ENCODE data around the gene TPM1.

- TF ChIP-seq YY1 (IDR thresholded peaks at IDR 0.05; ENCODE audit: low read depth, low read length) (no peak), CTCF (IDR thresholded peaks at IDR 0.05 in 2 of 3, conservative IDR thresholded peaks at IDR 0.05 in 1 of 3; ENCODE audit: control insufficient read depth in 2 of 3, extremely low read depth in 1 of 3, insufficient read depth in 1 of 3, low read depth in 3 of 3, low read length in 3 of 3) (no peak), POLR2AphosphoS2 (IDR thresholded peaks at IDR 0.05; ENCODE audit: low read depth, low read length) (no peak), ZBTB40 (IDR thresholded peaks at IDR 0.05; ENCODE audit: borderline replicate concordance) (no peak), NR2C1 (IDR thresholded peaks at IDR 0.05) (no peak)
- TF ChIP-seq, protein P1, sequence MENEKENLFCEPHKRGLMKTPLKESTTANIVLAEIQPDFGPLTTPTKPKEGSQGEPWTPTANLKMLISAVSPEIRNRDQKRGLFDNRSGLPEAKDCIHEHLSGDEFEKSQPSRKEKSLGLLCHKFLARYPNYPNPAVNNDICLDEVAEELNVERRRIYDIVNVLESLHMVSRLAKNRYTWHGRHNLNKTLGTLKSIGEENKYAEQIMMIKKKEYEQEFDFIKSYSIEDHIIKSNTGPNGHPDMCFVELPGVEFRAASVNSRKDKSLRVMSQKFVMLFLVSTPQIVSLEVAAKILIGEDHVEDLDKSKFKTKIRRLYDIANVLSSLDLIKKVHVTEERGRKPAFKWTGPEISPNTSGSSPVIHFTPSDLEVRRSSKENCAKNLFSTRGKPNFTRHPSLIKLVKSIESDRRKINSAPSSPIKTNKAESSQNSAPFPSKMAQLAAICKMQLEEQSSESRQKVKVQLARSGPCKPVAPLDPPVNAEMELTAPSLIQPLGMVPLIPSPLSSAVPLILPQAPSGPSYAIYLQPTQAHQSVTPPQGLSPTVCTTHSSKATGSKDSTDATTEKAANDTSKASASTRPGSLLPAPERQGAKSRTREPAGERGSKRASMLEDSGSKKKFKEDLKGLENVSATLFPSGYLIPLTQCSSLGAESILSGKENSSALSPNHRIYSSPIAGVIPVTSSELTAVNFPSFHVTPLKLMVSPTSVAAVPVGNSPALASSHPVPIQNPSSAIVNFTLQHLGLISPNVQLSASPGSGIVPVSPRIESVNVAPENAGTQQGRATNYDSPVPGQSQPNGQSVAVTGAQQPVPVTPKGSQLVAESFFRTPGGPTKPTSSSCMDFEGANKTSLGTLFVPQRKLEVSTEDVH (IDR thresholded peaks at IDR 0.05; ENCODE audit: low read depth, partially characterized antibody) = no peak
Measured at GRCh38 chr15:62999178-62999577, 43.4 kb upstream of the TPM1 start.

Data from GM12878 (cell line).